HG02759 (cell line): ENCODE data around the gene C19orf53.

Experiments
- ATAC-seq: cut with Tn5 transposase; IDR thresholded peaks from one replicate; pipeline ENCODE4 v1.9.1; 2021; ENCODE audit warnings: mild to moderate bottlenecking, moderate library complexity; ENCODE audit not compliant: unreplicated experiment

Gene C19orf53

GRCh38 chr19:13825489-13826441, 51.5 kb downstream of the C19orf53 start:
- no peak for ATAC-seq

- no peak for ATAC-seq
Observed at GRCh38 chr19:13826652-13827235, 52.5 kb downstream of the C19orf53 start.

- ATAC-seq, result no peak
Observed at GRCh38 chr19:13827656-13828055, 53.4 kb downstream of the C19orf53 start.
